Renal cortex interstitium (tissue), 11 donors: Measurements from ENCODE around the gene ARHGAP8. TPM values are rescaled to one million over a fixed set of nuclear protein-coding genes. Genes with fewer than 3 reads are reported as not detected.

Experiments used
- DNase-seq, 11 donors: peaks; one replicate each; pipeline ENCODE4 v3.0.0-alpha.2; 2013; ENCODE audit warnings: low read depth in 9 of 11, low spot score in 4 of 11; ENCODE audit errors: extremely low read depth in 1 of 11
- polyA plus RNA-seq, 3 donors: library from polyadenylated mRNA; unstranded; fragments of 120-200 nt; gene quantifications; one replicate each; pipeline ENCODE4 v1.2.1, GENCODE V29; 2013; ENCODE audit not compliant: insufficient read length in 3 of 3

The ARHGAP8 gene
- polyA plus RNA-seq, 3 donors, result 27.4 to 57.7 (median 30.0) TPM

DNA sequence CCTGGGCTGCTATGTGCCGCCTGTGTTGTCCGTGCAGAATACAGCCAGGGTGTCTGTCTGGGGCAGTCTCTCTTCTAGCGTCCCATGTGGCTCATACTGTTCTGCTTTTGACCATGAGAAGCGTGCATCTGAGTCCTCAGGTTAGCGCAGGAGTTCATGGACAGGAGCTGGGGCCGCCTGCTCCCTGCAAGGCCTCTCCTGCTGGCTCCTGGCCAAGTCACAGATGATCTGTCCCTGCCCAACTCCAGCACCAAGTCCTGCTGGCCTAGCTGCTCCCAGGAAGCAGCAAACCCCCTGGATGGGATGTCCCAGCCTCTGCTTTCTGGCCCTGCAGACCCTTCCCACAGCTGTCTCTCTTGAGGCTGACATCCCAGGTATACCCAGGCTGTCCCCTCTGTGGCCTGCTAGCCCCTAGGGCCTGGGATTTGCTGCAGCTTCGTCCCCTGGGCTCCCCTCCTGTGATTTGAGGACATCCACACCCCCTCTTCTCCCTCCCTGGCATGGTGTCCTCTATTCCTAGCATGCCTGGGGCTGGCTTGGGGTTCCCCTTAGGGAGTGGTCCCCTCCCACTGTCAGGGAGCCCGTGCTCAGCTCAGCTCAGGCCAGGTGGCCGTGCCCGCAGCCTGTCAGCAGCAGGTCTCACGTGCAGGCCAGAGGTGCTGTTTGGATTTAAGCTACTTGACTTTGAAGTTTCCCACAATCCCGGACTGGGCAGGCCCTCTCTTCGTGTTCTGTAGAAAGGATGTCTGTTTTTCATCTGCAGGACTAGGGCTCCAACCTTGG, 32.6 kb upstream of the ARHGAP8 start:
- no peak for DNase-seq

DNA sequence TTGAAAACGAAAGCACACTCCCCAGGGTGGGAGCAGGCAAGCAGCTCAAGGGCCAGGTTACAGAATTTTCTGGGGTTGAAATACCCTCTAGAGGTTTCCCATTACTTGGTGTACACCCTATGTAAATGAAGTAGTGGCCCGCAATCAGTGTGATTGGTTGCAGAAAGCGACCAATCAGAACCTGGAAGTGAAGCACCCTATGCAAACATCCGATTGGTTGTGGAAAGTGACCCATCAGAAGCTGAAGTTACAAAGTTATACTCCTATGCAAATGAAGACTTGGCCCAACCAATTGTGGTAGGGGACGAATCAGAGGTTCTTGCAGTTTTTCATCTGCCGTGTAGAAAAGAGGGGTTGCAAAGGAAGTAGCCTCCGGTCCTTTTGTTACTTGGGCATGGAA, 31.2 kb upstream of the ARHGAP8 start:
- DNase-seq, result no peak

DNA sequence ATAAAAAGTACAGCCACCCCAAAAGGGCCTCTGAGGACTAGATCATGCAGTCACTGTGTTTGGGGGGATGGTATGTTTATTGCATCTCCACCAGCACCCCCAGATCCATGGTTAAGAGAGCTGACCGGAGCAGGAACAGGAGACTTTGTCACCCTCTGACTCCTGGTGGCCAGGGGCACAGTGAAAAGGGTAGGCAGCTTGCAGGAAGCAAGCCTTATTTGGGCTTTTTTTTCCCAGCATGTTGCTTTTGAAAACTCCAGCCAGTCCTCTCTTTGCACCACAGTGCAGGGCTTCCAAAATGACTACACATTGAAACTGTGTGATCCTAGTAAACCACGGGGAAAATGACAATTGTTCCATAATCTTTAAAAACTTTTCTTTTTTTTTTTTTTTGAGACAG, 29.8 kb upstream of the ARHGAP8 start:
- no peak for DNase-seq

DNA sequence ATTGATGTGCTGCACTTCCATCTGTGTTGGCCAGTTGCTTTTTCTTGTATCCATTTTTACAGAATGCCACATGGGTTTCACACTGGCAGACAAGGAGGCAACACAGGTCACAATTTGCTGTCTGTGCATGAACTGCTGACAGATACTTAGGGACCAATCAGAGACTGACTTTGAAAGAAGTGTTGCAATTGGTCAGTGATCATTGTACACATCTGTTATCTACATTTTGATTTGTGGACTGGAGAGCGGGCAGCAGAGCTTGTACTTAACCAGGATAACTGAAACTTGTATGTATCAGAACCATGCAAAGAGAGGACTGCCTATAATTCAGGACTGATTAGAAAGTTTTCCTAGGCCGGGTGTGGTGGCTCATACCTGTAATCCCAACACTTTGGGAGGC, 28.6 kb upstream of the ARHGAP8 start:
- DNase-seq, result no peak

DNA sequence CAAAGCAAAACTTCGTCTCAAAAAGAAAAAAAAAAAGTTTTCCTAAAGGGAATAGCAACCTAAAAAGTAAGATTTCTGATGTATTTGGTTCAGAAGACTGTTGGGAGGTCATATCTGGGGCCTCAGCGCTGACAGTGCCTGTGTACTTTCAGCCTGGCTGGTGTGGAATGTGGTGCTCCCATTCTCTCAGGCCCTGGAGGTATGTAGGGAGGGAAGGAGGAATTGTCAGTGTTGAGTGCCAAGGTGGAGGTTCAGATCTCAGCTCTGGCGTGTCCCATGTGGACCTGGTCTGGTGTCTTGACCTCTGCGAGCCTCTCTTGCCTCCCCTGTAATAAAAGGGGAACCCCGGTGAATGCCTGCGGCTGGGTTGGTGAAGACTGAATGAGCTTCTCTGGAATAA, 28.0 kb upstream of the ARHGAP8 start:
- DNase-seq, result no peak

DNA sequence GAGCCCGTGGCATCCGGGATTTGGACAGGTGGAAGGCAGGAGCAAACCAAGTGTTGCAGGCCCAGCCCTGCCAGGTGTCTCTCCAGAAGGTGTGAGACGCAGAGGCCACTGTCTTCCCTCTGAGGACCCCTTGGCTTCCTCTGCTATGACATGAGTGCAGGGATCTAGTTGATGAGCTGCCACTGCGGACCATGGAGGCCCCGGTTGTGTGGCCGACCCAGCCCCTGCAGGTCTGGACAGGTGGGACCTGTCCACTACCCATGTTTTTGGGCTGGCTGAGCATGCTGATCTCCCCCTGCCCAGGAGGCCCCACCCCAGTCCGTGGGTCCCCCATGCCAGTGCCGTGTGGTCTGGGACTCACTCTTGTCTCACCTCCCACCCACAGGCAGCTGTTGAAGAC, 27.5 kb upstream of the ARHGAP8 start:
- no peak for DNase-seq

DNA sequence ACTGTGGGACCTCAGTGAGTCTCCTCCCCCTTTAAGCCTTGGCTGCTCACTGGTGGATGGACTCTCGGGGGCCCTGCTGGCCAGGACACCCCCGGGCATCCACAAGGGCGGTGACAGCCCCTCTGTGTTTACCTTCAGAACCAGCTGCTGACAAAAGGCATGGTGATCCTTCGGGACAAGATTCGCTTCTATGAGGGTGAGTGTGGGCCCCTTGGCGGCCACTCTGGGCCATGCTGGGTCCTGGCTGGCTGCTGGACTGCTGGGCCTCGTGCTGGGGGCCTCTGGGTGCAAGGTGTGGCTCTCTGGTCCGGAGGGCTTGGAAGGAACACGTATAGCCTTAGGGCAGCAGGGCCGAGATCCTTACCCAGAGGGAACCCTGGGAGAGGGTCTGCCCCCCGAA, 25.9 kb upstream of the ARHGAP8 start:
- DNase-seq, result no peak

DNA sequence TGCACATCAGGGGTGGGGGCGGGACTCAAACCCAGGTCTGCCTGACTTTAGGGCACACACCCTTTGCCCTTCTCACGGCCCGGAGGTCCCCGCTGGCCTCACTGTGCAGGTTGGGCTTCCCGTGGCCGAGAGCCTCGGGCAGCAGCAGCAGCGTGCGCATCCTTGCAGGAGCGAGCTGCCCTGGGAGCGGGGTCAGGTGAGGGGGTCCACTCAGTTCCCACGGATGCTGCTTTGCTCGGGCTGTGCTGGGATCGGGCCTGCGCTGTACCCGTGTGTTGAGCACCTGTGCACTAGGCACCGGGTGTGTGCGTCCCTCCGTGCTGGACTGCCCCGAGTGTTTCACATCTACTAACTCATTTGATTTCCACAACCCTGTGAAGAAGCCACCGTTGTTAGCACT, 25.2 kb upstream of the ARHGAP8 start:
- no peak for DNase-seq

DNA sequence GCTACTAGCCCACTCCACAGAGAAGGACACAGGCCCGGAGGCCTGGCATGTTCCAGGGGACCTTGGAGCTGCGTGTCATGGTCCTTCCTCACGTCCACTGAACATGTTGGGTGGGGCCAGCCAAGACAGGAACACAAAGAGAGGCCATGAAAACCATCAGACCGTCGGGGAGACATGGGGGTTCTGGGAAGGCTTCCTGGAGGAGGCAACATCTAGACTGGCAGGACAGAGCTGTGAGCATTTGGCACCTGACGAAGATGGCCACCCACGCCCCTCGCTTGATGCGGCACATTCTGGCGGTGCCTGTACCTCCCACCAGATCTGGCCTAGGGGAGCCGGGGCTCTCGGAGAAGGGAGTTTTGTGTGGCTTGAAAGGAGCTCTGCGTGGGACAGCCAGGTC, 24.7 kb upstream of the ARHGAP8 start:
- DNase-seq, result no peak

DNA sequence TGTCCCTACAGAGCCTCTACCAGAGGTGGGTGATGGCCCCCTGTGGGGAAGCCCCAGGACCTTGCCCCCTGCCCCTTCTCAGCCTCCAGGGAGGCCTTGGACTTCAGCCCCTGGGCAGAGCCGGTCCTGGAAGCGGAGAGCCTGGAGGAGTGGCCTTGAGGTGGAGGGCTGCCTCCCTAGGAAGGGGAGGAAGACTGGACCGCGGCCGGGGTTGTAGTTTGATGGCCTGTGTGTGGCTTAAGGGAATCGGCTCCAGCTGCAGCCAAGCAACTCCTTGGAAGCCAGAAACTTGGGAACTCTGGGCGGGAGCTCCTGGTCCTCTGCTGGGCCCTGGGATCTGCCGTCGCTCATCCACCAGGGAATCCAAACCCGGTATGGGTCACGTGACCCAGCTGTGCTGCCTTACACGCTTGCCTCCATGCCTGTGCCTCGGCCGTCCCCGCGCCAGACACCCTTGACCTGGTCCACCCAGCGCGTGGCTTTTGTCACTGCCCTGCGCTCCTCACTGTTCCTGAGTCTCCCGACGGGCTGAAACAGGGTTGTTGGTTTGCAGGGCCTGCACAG, 23.5 kb upstream of the ARHGAP8 start:
- no peak for DNase-seq

DNA sequence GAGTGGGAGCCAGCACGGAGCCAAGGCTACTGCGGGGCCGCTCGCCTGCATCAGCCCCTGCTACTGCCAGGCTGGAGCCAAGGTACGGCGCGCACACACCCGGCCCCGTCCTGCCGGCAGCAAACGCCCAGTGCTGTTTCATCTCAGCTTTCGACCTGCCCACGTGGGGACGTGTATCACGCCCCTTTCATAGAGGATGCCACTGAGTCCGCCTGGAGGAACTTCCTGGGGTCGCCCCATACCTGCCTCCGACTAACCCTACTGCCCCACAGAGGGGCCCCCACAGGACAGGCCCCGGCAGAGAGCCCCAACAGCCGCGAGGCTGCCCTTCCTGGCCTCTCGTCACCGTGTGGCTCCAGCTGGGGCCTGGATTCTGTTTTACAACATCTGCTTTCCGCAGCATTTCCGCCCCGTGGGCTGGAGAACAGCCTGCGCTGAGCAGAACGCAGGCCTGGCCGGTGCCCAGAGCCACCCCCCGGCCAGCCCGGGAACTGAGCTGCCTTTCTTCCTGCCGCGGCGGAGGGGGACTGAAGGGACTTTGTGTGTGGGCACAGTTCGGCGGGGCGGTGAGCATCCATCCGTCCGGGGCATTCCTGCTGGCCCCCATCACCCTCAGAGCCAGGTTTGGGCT, 22.9 kb upstream of the ARHGAP8 start:
- peak in 7 of 11 donors; percentile 67 to 83 (median 74) for DNase-seq

DNA sequence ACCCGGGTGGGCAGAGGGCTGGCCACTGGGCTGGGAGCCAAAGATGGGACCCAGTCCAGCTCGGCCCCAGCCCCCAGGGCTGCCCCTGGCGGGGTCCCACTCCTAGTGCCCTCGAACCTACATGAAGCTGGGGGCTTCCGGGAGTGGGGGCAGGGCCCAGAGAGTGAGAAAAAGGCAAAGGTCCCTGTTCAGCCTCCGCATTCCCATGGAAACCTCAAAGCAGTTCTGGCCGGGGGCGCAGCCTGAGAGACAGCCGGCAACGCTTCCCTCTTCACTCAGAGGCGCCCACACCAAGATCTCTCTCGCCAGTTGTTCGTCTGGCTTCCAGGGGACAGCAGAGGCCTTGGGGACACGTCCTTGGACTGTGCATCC, 22.4 kb upstream of the ARHGAP8 start:
- DNase-seq, result no peak

DNA sequence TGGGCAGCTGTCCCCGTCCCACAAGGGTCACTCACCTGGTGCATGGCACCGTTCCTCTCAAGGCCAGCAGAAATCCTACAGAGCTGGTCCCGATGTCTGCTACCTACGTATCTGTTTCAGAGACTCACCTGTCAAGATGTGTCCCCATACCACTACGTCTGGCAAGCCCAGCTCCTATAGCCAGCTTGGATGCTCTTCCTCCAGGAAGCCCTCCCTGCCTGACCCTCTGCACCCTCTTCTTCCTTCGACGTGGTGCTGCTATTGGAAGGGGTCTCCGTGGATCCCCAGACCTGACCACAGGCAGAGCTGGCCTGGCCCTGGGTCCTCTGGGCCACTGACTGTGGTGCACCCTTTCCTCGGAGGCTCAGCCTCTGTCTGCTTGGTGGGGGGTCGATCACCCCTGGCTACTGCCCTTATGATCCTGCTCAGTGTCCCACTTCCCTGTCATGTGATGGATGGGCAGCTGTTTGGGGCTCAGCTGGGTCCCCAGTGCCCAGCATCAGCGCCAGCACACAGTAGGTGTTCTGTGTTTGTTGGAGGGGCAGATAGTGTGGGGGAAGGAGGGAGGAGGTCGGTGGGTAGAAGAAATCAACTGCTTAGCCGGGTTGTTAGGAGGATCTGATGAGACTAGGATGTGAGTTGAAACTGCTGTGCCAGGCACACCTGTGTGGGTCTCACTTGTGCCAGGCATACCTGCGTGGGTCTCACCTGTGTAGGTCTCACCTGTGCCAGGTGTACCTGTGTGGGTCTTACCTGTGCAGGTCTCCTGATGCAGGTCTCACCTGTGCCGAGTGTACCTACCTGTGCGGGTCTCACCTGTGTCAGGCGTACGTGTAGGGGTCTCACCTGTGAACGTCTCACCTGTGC, 21.7 kb upstream of the ARHGAP8 start:
- DNase-seq, result no peak

DNA sequence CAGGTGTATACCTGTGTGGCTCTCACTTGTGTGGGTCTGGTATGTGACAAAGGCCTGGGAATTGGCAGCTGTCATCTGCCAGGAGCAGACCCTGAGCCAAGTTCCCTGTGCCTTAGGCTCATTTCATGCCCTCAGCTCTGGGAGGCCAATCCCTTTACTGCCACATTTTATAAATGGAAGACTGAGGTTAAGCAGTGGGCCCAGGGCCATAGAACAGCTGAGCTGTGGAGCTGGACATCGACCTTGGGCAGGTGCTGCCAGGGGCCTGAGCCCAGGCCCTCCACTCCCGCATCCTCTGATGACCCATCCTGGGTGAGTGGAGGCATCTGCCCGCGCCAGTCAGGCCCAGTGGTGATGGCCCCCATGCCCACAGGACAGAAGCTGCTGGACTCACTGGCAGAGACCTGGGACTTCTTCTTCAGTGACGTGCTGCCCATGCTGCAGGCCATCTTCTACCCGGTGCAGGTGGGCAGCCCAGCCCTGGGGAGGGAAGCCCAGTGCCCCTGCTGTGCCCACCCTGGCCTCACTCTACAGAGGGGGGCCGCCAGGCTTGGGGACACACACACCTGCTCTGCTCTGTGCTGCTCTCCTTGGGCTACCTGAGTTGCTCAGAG, 20.9 kb upstream of the ARHGAP8 start:
- no peak for DNase-seq

DNA sequence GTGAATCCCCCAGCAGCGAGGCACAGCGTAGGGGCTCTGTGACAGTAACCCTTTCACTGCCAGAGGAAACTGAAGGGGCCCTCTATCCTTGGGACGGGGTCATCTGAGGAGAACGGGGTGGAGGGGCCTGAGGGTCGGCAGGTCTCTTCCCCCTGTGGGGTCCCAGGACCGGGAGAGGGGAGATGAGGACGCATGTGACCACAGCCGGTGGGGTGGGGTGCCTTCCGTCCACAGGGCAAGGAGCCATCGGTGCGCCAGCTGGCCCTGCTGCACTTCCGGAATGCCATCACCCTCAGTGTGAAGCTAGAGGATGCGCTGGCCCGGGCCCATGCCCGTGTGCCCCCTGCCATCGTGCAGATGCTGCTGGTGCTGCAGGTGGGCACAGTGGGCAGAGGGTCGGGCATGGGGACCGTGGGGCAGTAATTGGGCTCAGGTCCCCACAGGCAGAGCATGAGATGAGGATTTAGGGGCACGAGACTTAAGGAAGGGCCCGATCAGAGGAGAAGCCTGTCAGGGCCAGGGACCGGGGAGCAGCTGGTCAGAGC, 20.3 kb upstream of the ARHGAP8 start:
- DNase-seq, result no peak

DNA sequence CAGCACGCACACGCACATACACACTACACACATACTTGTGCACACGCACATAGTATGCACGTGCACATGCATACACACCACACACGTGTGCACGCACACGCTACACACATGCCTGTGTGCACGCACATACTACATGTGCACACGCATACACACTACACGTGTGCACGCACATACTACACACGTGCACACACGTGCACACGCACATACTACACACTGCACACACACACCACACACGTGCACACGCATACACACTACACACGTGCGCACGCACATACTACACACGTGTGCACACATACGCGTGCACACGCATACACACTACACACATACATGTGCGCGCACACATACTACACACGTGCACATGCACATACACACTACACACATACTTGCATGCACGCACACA, 19.7 kb upstream of the ARHGAP8 start:
- DNase-seq, result no peak

DNA sequence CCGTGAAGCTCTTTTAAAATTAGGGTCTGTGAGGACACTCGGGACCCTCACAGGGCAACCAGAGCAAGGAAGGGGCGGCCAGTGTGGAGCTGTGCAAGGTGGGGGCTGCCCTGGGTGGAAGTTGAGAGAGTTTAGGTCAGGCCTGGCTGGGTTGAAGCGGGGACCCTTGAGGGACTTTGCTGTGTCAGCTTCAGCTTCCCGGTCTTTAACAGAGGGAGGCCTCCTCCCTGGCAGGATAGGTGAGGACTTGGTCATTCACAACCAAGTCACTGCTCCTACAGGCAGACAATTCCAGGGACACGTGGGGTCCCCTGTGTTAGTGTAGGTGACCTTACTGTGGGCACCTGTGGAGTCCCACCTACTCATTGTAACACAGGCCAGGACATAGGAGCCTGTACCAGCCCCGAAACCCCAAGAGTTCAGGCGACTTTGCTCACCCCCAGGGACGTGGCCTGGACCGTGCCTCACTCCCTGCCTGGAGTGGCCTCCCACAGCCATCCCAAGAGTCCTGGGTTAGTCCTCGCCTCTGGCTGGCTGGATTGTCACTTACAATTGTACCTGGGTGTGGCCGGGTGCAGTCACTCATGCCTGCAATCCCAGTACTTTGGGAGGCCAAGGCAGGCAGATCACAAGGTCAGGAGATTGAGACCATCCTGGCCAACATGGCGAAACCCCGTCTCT, 18.8 kb upstream of the ARHGAP8 start:
- no peak for DNase-seq

DNA sequence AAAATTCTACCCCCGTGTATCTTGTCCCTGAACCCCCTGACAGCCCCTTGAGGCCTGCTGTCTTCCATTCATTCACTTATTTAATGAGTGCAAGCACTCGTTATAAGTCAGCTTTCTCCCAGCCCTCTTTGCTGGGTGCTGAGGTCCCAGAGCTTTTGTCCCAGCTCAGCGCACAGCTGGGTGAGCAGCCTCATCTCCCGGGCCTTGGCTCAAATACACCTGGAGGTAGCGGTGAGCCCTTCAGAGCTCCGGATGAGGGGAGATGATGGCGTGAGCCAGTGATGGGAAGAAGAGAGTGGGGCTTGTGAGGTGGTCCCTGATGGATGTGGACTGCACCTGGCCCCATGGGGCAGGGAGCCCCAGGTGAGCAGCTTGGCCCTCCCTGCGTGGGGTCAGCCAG, 18.1 kb upstream of the ARHGAP8 start:
- DNase-seq, result no peak
